Activated B cell treated with CpG ODN at 0.5 μM for 24 hours (primary cell): ENCODE measurements around the gene RBM23. TPM values are rescaled to one million over a fixed set of nuclear protein-coding genes. Genes with fewer than 3 reads are reported as not detected.

Source experiments
- ATAC-seq: fragments of 200-7000 bp; cut with Tn5 transposase; one replicate; pipeline ENCODE4 v1.10.0; 2021; ENCODE audit warnings: low read depth, mild to moderate bottlenecking, moderate library complexity
- CTCF ChIA-PET: fragments of 350-600 bp; sonication (Branson Sonifier 250); formaldehyde crosslinking; loops from one replicate; lab custom pipeline; 2021; ENCODE audit warnings: antibody characterized with exemption; lab: Charles Lee
- POLR2A ChIA-PET: fragments of 350-600 bp; sonication (Branson Sonifier 250); formaldehyde crosslinking; loops from one replicate; lab custom pipeline; 2021; ENCODE audit warnings: antibody characterized with exemption; lab: Charles Lee
- DNase-seq: peaks from one replicate; pipeline ENCODE4 v3.0.0; 2022
- H3K27ac Mint-ChIP-seq: one replicate; pipeline ENCODE4 v1.8.0; 2020; ENCODE audit warnings: mixed read lengths
- H3K27me3 Mint-ChIP-seq: one replicate; pipeline ENCODE4 v1.8.0; 2021; ENCODE audit warnings: mixed read lengths
- H3K36me3 Mint-ChIP-seq: one replicate; pipeline ENCODE4 v1.8.0; 2021; ENCODE audit warnings: low read depth, mixed read lengths
- H3K4me1 Mint-ChIP-seq: one replicate; pipeline ENCODE4 v1.8.0; 2021; ENCODE audit warnings: mixed read lengths
- H3K4me3 Mint-ChIP-seq: one replicate; pipeline ENCODE4 v1.8.0; 2020; ENCODE audit warnings: mild to moderate bottlenecking, mixed read lengths
- H3K9me3 Mint-ChIP-seq: one replicate; pipeline ENCODE4 v1.8.0; 2020; ENCODE audit warnings: mixed read lengths
- intact Hi-C: fragments of 100-400 bp; cut with micrococcal nuclease; formaldehyde crosslinking; loops from one replicate; pipeline ENCODE4 v1.15.1; 2024
- total RNA-seq: library from RNA; stranded (reverse); gene quantifications from 2 replicates; pipeline ENCODE4 v1.2.3, GENCODE V29; 2022
- TF ChIP-seq, protein P1 (sequence below): fragments of 200-600 bp; IDR thresholded peaks from one replicate; pipeline ENCODE4 v1.8.0; 2022; ENCODE audit warnings: antibody characterized with exemption, mild to moderate bottlenecking

Gene RBM23
- total RNA-seq, 1 donor from 2014 or later: 131 TPM

DNA sequence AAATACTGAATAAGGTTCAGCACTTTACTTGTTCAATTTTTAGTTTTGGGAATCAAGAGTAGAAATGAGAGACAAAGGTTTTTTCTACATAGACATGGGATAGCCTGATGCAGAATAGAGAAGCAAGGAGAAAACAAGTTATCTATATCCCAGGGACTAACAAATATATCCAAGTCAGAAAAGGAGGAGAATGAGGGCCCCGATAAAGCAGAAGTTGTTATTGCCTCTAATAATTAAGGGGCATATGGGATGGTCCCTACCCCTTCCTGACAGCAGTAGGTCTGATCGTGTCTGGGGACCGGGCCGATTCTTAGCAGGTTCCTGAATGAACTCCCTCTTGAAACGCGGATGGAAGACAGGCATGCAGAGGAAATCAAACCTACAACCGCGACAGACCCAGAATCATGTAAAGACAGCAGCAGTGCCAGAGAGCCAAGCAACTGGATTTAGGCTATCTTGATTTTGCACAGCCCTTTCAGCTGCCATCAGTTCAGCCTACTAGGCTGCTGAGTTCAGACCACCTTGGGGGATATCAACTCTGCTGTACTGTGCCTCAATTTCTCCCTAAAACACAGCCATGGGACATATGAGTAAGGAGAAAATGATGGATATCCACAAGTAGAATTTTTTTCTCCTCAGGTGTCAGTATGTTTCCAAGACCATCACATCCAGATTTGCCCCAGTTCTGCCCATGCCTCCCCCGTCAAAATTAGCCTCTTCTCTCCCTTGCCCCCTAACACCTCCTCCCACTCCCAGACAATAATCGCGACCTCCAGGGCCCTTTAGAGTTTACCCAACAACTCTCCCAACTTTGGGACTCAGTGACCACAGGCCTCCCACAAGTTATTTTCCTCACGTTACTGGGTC, 9.5 kb upstream of the RBM23 start:
- ATAC-seq (no peak), DNase-seq (no peak)
- intact Hi-C loops: loop anchor here (1.0 to 10.0 kb wide), 11 partner anchors 9 to 626 kb away; partner anchors contain the start of genes ACIN1, C14orf119, DAD1 and HAUS4
- TF ChIP-seq, protein P1, sequence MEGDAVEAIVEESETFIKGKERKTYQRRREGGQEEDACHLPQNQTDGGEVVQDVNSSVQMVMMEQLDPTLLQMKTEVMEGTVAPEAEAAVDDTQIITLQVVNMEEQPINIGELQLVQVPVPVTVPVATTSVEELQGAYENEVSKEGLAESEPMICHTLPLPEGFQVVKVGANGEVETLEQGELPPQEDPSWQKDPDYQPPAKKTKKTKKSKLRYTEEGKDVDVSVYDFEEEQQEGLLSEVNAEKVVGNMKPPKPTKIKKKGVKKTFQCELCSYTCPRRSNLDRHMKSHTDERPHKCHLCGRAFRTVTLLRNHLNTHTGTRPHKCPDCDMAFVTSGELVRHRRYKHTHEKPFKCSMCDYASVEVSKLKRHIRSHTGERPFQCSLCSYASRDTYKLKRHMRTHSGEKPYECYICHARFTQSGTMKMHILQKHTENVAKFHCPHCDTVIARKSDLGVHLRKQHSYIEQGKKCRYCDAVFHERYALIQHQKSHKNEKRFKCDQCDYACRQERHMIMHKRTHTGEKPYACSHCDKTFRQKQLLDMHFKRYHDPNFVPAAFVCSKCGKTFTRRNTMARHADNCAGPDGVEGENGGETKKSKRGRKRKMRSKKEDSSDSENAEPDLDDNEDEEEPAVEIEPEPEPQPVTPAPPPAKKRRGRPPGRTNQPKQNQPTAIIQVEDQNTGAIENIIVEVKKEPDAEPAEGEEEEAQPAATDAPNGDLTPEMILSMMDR: no peak
- H3K4me3 Mint-ChIP-seq: no peak overlapping the region
- ChIA-PET CTCF (interaction anchor here (1.1 to 3.4 kb wide), 8 partner anchors 9 to 166 kb away, joined by 3 to 22 read pairs (median 8); partner anchors contain the start of genes ACIN1, AJUBA, C14orf119 and HAUS4), POLR2A (interaction anchor here (0.6 to 2.6 kb wide), 17 partner anchors 10 to 1153 kb away, joined by 3 to 47 read pairs (median 4); partner anchors contain the start of genes ACIN1, C14orf119, CDH24 and HAUS4)
- no peak overlapping the region for H3K27ac Mint-ChIP-seq
- H3K4me1 Mint-ChIP-seq: peaks cover 14% of the 10 kb centered on the region
- peaks cover 33% of the 10 kb centered on the region for H3K36me3 Mint-ChIP-seq
- H3K27me3 Mint-ChIP-seq: no peaks in the 10 kb centered on the region
- no peaks in the 10 kb centered on the region for H3K9me3 Mint-ChIP-seq

DNA sequence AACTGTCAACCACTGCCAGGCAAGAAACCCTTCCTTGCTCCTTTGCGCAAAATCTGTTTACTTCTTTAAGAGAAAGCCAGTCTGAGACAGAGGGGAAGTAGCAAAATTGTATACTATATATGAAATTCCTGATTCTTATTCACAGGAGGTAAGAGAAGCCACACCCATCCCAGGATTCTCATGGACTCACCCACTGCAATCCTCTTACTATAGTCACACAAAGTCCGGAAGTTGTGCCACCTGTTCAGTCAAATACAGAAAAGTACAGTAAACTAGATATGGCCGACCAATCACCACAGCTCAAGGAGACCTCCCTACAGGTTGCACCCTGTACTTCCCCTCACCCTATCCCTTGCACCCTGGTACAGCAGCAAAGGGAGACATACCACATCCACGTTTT, 7.4 kb upstream of the RBM23 start:
- CTCF ChIA-PET: no interaction called here
- Mint-ChIP-seq H3K27ac (peak overlapping the region; percentile 3), H3K36me3 (peaks cover 48% of the 10 kb centered on the region), H3K27me3 (no peaks in the 10 kb centered on the region), H3K4me3 (no peak overlapping the region), H3K9me3 (no peaks in the 10 kb centered on the region), H3K4me1 (peaks cover 9% of the 10 kb centered on the region)
- POLR2A ChIA-PET: interaction anchor here (2.2 kb wide), 1 partner anchor 7 kb away, joined by 22 read pairs; the partner anchor contains the start of gene RBM23
- ATAC-seq (no peak), DNase-seq (no peak)
- TF ChIP-seq, protein P1: no peak
- intact Hi-C loops: loop anchor here (10.0 kb wide), 1 partner anchor 628 kb away; the partner anchor contains the start of genes THTPA and ZFHX2

DNA sequence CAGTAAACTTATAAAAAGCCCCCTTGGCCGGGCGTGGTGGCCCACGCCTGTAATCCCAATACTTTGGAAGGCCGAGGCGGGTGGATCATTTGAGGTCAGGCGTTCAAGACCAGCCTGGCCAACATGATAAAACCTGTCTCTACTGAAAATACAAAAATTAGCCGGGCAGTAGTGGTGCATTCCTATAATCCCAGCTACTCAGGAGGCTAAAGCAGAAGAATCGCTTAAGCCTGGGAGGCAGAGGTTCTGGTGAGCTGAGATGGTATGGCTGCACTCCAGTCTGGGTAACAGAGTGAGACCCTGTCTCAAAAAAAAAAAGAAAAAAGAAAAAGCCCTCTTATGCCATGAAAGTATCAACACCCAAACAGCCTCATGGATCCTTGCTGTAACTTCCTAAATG, 6.6 kb upstream of the RBM23 start:
- ChIA-PET CTCF (no interaction called here), POLR2A (no interaction called here)
- Mint-ChIP-seq H3K27me3 (no peaks in the 10 kb centered on the region), H3K4me1 (peaks cover 9% of the 10 kb centered on the region), H3K9me3 (no peaks in the 10 kb centered on the region), H3K4me3 (no peak overlapping the region), H3K36me3 (peaks cover 56% of the 10 kb centered on the region), H3K27ac (no peak overlapping the region)
- DNase-seq: no peak
- no peak for ATAC-seq
- TF ChIP-seq, protein P1: no peak
- intact Hi-C loops: loop anchor here (10.0 kb wide), 1 partner anchor 629 kb away; the partner anchor contains the start of genes THTPA and ZFHX2

DNA sequence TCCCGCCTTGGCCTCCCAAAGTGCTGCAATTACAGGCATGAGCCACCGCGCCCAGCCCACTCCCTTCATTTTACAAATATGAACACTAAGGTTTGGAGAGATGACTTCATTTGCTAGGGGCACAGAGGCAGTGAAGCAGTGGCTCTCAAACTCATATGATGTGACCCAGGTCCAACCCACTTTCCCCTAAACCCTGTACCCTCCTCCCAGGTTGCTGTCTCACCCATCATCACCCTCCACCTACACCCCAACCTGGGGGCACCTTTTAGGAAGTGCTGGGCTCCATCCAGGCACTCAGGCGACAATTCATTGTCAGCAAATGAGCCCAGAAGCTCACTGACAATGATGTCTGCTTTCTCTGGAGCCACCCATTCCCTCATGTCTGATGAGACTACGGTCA, 4.8 kb upstream of the RBM23 start:
- intact Hi-C loops: loop anchor here (10.0 kb wide), 1 partner anchor 631 kb away; the partner anchor contains the start of genes THTPA and ZFHX2
- TF ChIP-seq, protein P1: no peak
- DNase-seq (no peak), ATAC-seq (no peak)
- H3K36me3 Mint-ChIP-seq: peaks cover 70% of the 10 kb centered on the region
- ChIA-PET POLR2A (interaction anchor here (0.7 to 1.3 kb wide), 2 partner anchors 21 to 335 kb away, joined by 3 to 4 read pairs; partner anchors contain the start of gene DAD1), CTCF (no interaction called here)
- H3K4me3 Mint-ChIP-seq: no peak overlapping the region
- no peaks in the 10 kb centered on the region for H3K9me3 Mint-ChIP-seq
- H3K27ac Mint-ChIP-seq: no peak overlapping the region
- H3K27me3 Mint-ChIP-seq: no peaks in the 10 kb centered on the region
- H3K4me1 Mint-ChIP-seq: peaks cover 24% of the 10 kb centered on the region

DNA sequence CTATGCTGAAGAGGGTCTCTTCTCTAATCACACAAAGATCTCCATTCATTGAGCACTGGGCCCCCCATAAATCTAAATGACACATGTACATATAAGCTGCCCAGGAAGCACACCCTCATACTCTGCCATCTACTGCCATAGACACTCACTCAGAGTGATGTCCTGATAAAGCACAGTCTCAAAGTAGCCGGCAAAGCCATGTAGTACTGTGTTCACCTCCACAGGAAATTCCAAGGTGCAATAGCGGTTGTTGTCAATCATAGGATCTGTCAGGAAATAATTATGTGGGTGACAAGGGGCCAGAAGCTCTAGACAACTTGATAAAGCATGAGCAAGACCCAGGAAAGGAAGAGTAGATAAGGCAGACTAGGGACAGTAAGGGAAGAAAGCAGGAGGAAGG, 3.3 kb upstream of the RBM23 start:
- Mint-ChIP-seq H3K4me1 (peaks cover 34% of the 10 kb centered on the region), H3K9me3 (no peaks in the 10 kb centered on the region), H3K4me3 (no peak overlapping the region), H3K36me3 (peaks cover 80% of the 10 kb centered on the region), H3K27me3 (no peaks in the 10 kb centered on the region), H3K27ac (no peak overlapping the region)
- ATAC-seq (no peak), DNase-seq (no peak)
- TF ChIP-seq, protein P1: no peak
- POLR2A ChIA-PET: no interaction called here
- CTCF ChIA-PET: no interaction called here
- intact Hi-C loops: loop anchor here (10.0 kb wide), 1 partner anchor 633 kb away; the partner anchor contains the start of genes THTPA and ZFHX2
